NCI-H774 (cell line): ENCODE data around the gene SLC1A4.
A peak's percentile ranks its signal among the peaks of the same experiment; 100 is the strongest.
"Not testable (repeated sequence)": the region's sequence is repeated elsewhere in the genome, so short reads cannot be mapped to it uniquely, and the experiment has no call there.

Source experiments
- DNase-seq: peaks from one replicate; lab custom pipeline; 2025; lab: John Stamatoyannopoulos, UW

The SLC1A4 gene

GRCh38 chr2:65026704-65027464 is 37.7 kb downstream of the SLC1A4 start:
- no peak for DNase-seq

- DNase-seq: no peak
Measured at GRCh38 chr2:65027616-65028244, 38.5 kb downstream of the SLC1A4 start.

- DNase-seq: no peak
Measured at GRCh38 chr2:65030476-65031332, 41.5 kb downstream of the SLC1A4 start.

- peak; percentile 15 for DNase-seq
Measured at GRCh38 chr2:65031341-65032018, 42.3 kb downstream of the SLC1A4 start.

- no peak for DNase-seq
Measured at GRCh38 chr2:65032019-65032975, 43.1 kb downstream of the SLC1A4 start.

- no peak for DNase-seq
Measured at GRCh38 chr2:65033178-65033577, 44.0 kb downstream of the SLC1A4 start.

- not testable (repeated sequence) for DNase-seq
Measured at GRCh38 chr2:65033667-65034066, 44.5 kb downstream of the SLC1A4 start.

- no peak for DNase-seq
Measured at GRCh38 chr2:65035351-65035943, 46.2 kb downstream of the SLC1A4 start.

GRCh38 chr2:65037178-65037577 is 48.0 kb downstream of the SLC1A4 start:
- no peak for DNase-seq

GRCh38 chr2:65039640-65040039 is 50.4 kb downstream of the SLC1A4 start:
- DNase-seq: no peak

- peak; percentile 56 for DNase-seq
Measured at GRCh38 chr2:65040400-65041261, 51.4 kb downstream of the SLC1A4 start.

GRCh38 chr2:65043001-65043400 is 53.8 kb downstream of the SLC1A4 start:
- DNase-seq: no peak

GRCh38 chr2:65044097-65044735 is 55.0 kb downstream of the SLC1A4 start:
- no peak for DNase-seq

- no peak for DNase-seq
Measured at GRCh38 chr2:65045651-65046050, 56.5 kb downstream of the SLC1A4 start.

- DNase-seq: no peak
Measured at GRCh38 chr2:65046633-65047407, 57.6 kb downstream of the SLC1A4 start.

- no peak for DNase-seq
Measured at GRCh38 chr2:65049010-65049639, 59.9 kb downstream of the SLC1A4 start.

GRCh38 chr2:65050931-65051330 is 61.7 kb downstream of the SLC1A4 start:
- DNase-seq: no peak

GRCh38 chr2:65053199-65053598 is 64.0 kb downstream of the SLC1A4 start:
- DNase-seq: no peak
